IMR-90 (cell line): ENCODE measurements around the gene TAGLN. TPM values are rescaled to one million over a fixed set of nuclear protein-coding genes. Genes with fewer than 3 reads are reported as not detected.

Experiments used
- ATAC-seq: fragments of 200-7000 bp; cut with Tn5 transposase; 2 replicates; pipeline ENCODE4 v1.9.1; 2020; ENCODE audit warnings: low read depth, mild to moderate bottlenecking, moderate library complexity
- BruUV-seq: library from RNA; stranded (reverse); fragments of 400-500 nt; replicated peaks from 2 replicates; lab custom pipeline; 2021; lab: Mats Ljungman, UMichigan
- CTCF ChIA-PET: fragments of 300-600 bp; formaldehyde crosslinking; extraction: SDS; loops from one replicate; lab custom pipeline; 2021; ENCODE audit warnings: antibody characterized with exemption; lab: Yijun Ruan, JAX
- POLR2A ChIA-PET: fragments of 300-600 bp; sonication (Branson Sonifier 250); formaldehyde crosslinking; loops from one replicate; lab custom pipeline; 2022; ENCODE audit warnings: antibody characterized with exemption; ENCODE audit not compliant: unreplicated experiment; lab: Charles Lee
- DNase-seq: peaks from one replicate; pipeline ENCODE4 v3.0.0; 2013
- H2AFZ ChIP-seq: replicated peaks from 2 replicates; pipeline ENCODE3; 2013; ENCODE audit warnings: low read length, mild to moderate bottlenecking; ENCODE audit not compliant: poor library complexity
- H2AK5ac ChIP-seq: 2 replicates; pipeline ENCODE4 v1.6.1; 2013; ENCODE audit warnings: low read depth, low read length, inconsistent platforms
- H2AK9ac ChIP-seq: replicated peaks from 2 replicates; pipeline ENCODE3; 2013; ENCODE audit warnings: mild to moderate bottlenecking, low read depth, low read length, moderate library complexity; ENCODE audit not compliant: poor library complexity
- H2BK120ac ChIP-seq: 2 replicates; pipeline ENCODE4 v1.6.1; 2013; ENCODE audit warnings: low read depth, low read length, inconsistent platforms
- H2BK15ac ChIP-seq: 3 replicates; pipeline ENCODE4 v1.6.1; 2013; ENCODE audit warnings: low read depth, low read length, inconsistent platforms
- H2BK20ac ChIP-seq: 2 replicates; pipeline ENCODE4 v1.6.1; 2013; ENCODE audit warnings: low read depth, mild to moderate bottlenecking, inconsistent platforms, low read length, moderate library complexity
- H2BK5ac ChIP-seq: 2 replicates; pipeline ENCODE4 v1.6.1; 2013; ENCODE audit warnings: mild to moderate bottlenecking, low read depth, low read length, inconsistent platforms; ENCODE audit not compliant: poor library complexity, severe bottlenecking
- H3K14ac ChIP-seq: replicated peaks from 2 replicates; pipeline ENCODE4 v1.6.1; 2013; ENCODE audit warnings: low read depth, low read length, inconsistent platforms
- H3K18ac ChIP-seq: 2 replicates; pipeline ENCODE4 v1.6.1; 2013; ENCODE audit warnings: low read depth, low read length, control low read depth
- H3K23ac ChIP-seq: 2 replicates; pipeline ENCODE4 v1.6.1; 2013; ENCODE audit warnings: low read depth, low read length, inconsistent platforms
- H3K27ac ChIP-seq: 2 replicates; pipeline ENCODE4 v1.5.1; 2013; ENCODE audit warnings: mild to moderate bottlenecking, control low read depth, low read length; ENCODE audit not compliant: insufficient read depth
- H3K27me3 ChIP-seq: 2 replicates; pipeline ENCODE4 v1.6.1; 2013; ENCODE audit warnings: low read length; ENCODE audit not compliant: control insufficient read depth, insufficient read depth
- H3K36me3 ChIP-seq: 2 replicates; pipeline ENCODE4 v1.6.1; 2013; ENCODE audit warnings: low read length, mixed read lengths; ENCODE audit not compliant: control insufficient read depth, insufficient read depth
- H3K4ac ChIP-seq: 2 replicates; pipeline ENCODE4 v1.6.1; 2013; ENCODE audit warnings: low read depth, low read length, inconsistent platforms
- H3K4me1 ChIP-seq: 2 replicates; pipeline ENCODE4 v1.6.1; 2013; ENCODE audit warnings: low read length, mixed read lengths; ENCODE audit not compliant: control insufficient read depth, insufficient read depth
- H3K4me2 ChIP-seq: 2 replicates; pipeline ENCODE4 v1.6.1; 2013; ENCODE audit warnings: low read depth, mild to moderate bottlenecking, control low read depth, low read length, moderate library complexity
- H3K4me3 ChIP-seq: 2 replicates; pipeline ENCODE4 v1.5.1; 2013; ENCODE audit warnings: low read depth, mild to moderate bottlenecking, control low read depth, low read length, moderate library complexity; ENCODE audit not compliant: insufficient read depth
- H3K56ac ChIP-seq: 2 replicates; pipeline ENCODE4 v1.6.1; 2013; ENCODE audit warnings: low read length, inconsistent platforms; ENCODE audit not compliant: insufficient read depth; ENCODE audit errors: extremely low read depth
- H3K79me1 ChIP-seq, 2 experiments: 2 replicates each; pipeline ENCODE4 v1.6.1; 2013; ENCODE audit warnings: low read length in 2 of 2, inconsistent platforms in 1 of 2, low read depth in 1 of 2
- H3K9ac ChIP-seq: 2 replicates; pipeline ENCODE4 v1.6.1; 2013; ENCODE audit warnings: low read depth, low read length, control low read depth
- H3K9me1 ChIP-seq: 2 replicates; pipeline ENCODE4 v1.6.1; 2013; ENCODE audit warnings: low read length, inconsistent platforms; ENCODE audit not compliant: insufficient read depth
- H3K9me3 ChIP-seq: 2 replicates; pipeline ENCODE4 v1.6.1; 2013; ENCODE audit warnings: low read length; ENCODE audit not compliant: control insufficient read depth, insufficient read depth
- H4K20me1 ChIP-seq: 2 replicates; pipeline ENCODE4 v1.6.1; 2013; ENCODE audit warnings: low read length, inconsistent platforms; ENCODE audit not compliant: insufficient read depth
- H4K5ac ChIP-seq: 2 replicates; pipeline ENCODE4 v1.6.1; 2013; ENCODE audit warnings: mild to moderate bottlenecking, low read depth, low read length, control low read depth
- H4K8ac ChIP-seq, 2 experiments: 2 replicates each; pipeline ENCODE4 v1.6.1; 2013; ENCODE audit warnings: low read depth in 2 of 2, low read length in 2 of 2, control low read depth in 1 of 2, inconsistent platforms in 1 of 2
- H4K91ac ChIP-seq: 2 replicates; pipeline ENCODE4 v1.6.1; 2013; ENCODE audit warnings: low read depth, low read length, inconsistent platforms; ENCODE audit not compliant: insufficient read depth
- CHD1 ChIP-seq: IDR thresholded peaks from 2 replicates; pipeline ENCODE4 v1.6.1; 2012; ENCODE audit warnings: low read depth, low read length, improper control_type of control experiment
- CTCF ChIP-seq: conservative IDR thresholded peaks from 2 replicates; pipeline ENCODE4 v1.5.1; 2012; ENCODE audit warnings: mild to moderate bottlenecking, low read depth, low read length, improper control_type of control experiment
- ELK1 ChIP-seq: fragments of 150-350 bp; IDR thresholded peaks from 2 replicates; pipeline ENCODE4 v1.6.1; 2016; ENCODE audit warnings: low read depth, mild to moderate bottlenecking, low read length, moderate library complexity, borderline replicate concordance
- MAZ ChIP-seq: IDR thresholded peaks from 2 replicates; pipeline ENCODE4 v1.6.1; 2012; ENCODE audit warnings: low read depth, mild to moderate bottlenecking, low read length, improper control_type of control experiment, moderate library complexity, borderline replicate concordance
- MXI1 ChIP-seq: IDR thresholded peaks from 2 replicates; pipeline ENCODE4 v1.6.1; 2012; ENCODE audit warnings: low read depth, mild to moderate bottlenecking, low read length, moderate library complexity, borderline replicate concordance
- NFE2L2 ChIP-seq: fragments of 150-350 bp; IDR thresholded peaks from 2 replicates; pipeline ENCODE4 v1.6.1; 2016; ENCODE audit warnings: low read depth, mild to moderate bottlenecking, low read length
- RFX5 ChIP-seq: IDR thresholded peaks from 2 replicates; pipeline ENCODE4 v1.8.0; 2012; ENCODE audit warnings: low read depth, mild to moderate bottlenecking, low read length, moderate library complexity
- USF2 ChIP-seq: fragments of 150-350 bp; IDR thresholded peaks from 2 replicates; pipeline ENCODE4 v1.6.1; 2017; ENCODE audit warnings: mild to moderate bottlenecking, antibody characterized with exemption, low read length, low read depth
- WGBS, 2 experiments: methylation state at CpG; one replicate each; pipeline versions ENCODE4 v1.1.5 to v1.1.7; 2013; ENCODE audit warnings: missing lambda C conversion rate in 2 of 2; ENCODE audit not compliant: insufficient read length in 1 of 2; ENCODE audit errors: extremely low coverage in 2 of 2; 5-methylcytosine and 5-hydroxymethylcytosine counted together
- dilution Hi-C: fragments of 300-500 bp; cut with HindIII; formaldehyde crosslinking; loops from one replicate; pipeline ENCODE4 v1.14.3; 2018; ENCODE audit warnings: low sequenced_read_pairs; ENCODE audit not compliant: unreplicated experiment
- in situ Hi-C: fragments of 300-500 bp; cut with MboI; formaldehyde crosslinking; loops from 3 replicates; pipeline ENCODE4 v1.14.3; 2019; ENCODE audit warnings: low sequenced_read_pairs, inconsistent platforms, mixed read lengths
- intact Hi-C: fragments of 100-400 bp; cut with micrococcal nuclease; formaldehyde crosslinking; loops from 2 replicates; pipeline ENCODE4 v1.10.0; 2022
- polyA plus RNA-seq, 3 experiments: library from polyadenylated mRNA; depleted of rRNA; stranded (reverse); fragments of >200 nt; gene quantifications; 2 replicates each; pipeline ENCODE4 v1.2.3, GENCODE V29; 2012; ENCODE audit warnings: low replicate concordance in 1 of 3
- total RNA-seq: library from RNA; depleted of rRNA; stranded (reverse); fragments of >200 nt; gene quantifications from 2 replicates; pipeline ENCODE4 v1.2.3, GENCODE V29; 2012

TAGLN gene
- total and polyA plus RNA-seq, 2 of the 4 experiments (the other 2 are of a cell fraction), result 2,558 to 3,760 TPM

- no peaks in the 10 kb centered on the region for H3K4me1 ChIP-seq
- H3K9me3 ChIP-seq, result no peaks in the 10 kb centered on the region
- H3K56ac ChIP-seq, result no peak overlapping the region
- no TSS peak for BruUV-seq
- H4K20me1 ChIP-seq, result no peaks in the 10 kb centered on the region
- TF ChIP-seq MXI1 (no peak), NFE2L2 (no peak), RFX5 (no peak), CHD1 (no peak), MAZ (no peak), CTCF (no peak), USF2 (no peak), ELK1 (no peak)
- H3K9ac ChIP-seq, result no peak overlapping the region
- ATAC-seq (no peak), DNase-seq (no peak)
- CTCF ChIA-PET, result no interaction called here
- intact Hi-C loops (no loop called here), in situ Hi-C loops (no loop called here), dilution Hi-C loops (no loop called here)
- H2AK5ac ChIP-seq, result no peak overlapping the region
- 0 out of 2 replicates have a peak, but pooled peaks cover 4% of the 10 kb centered on the region for H3K9me1 ChIP-seq
- no peak overlapping the region for H3K23ac ChIP-seq
- 60% methylated on average over 1 of the region's 6 CpGs; no CpG with 5 or more reads in 1 of the 2 experiments for WGBS, 2 experiments
- no peak overlapping the region for H2BK120ac ChIP-seq
- no peak overlapping the region for H3K14ac ChIP-seq
- POLR2A ChIA-PET, result no interaction called here
- H2AK9ac ChIP-seq, result no peak overlapping the region
- no peak overlapping the region for H4K8ac ChIP-seq
- H3K27ac ChIP-seq, result no peak overlapping the region
- H3K79me1 ChIP-seq, result no peaks in the 10 kb centered on the region
- no peak overlapping the region for H2BK15ac ChIP-seq
- H4K91ac ChIP-seq, result no peak overlapping the region
- no peak overlapping the region for H4K5ac ChIP-seq
- H3K4me3 ChIP-seq, result no peak overlapping the region
- no peak overlapping the region for H3K4ac ChIP-seq
- H3K18ac ChIP-seq, result no peak overlapping the region
- no peak overlapping the region for H2BK20ac ChIP-seq
- no peak overlapping the region for H2AFZ ChIP-seq
- no peaks in the 10 kb centered on the region for H3K27me3 ChIP-seq
- H3K36me3 ChIP-seq, result peaks cover 67% of the 10 kb centered on the region
- H3K4me2 ChIP-seq, result no peak overlapping the region
- H2BK5ac ChIP-seq, result no peak overlapping the region
Observed at GRCh38 chr11:117187007-117187406, 12.2 kb upstream of the TAGLN start.
